GM23248 (cell line): ENCODE results near the gene PCDHGB5. TPM values are rescaled to one million over a fixed set of nuclear protein-coding genes. Genes with fewer than 3 reads are reported as not detected.
A peak's percentile ranks its signal among the peaks of the same experiment; 100 is the strongest.
"Not testable (repeated sequence)": the region's sequence is repeated elsewhere in the genome, so short reads cannot be mapped to it uniquely, and the experiment has no call there.

Experiments used
- DNase-seq: peaks from one replicate; pipeline ENCODE4 v3.0.0-alpha.2; 2015
- H2AFZ ChIP-seq: fragments of 200-600 bp; sonication (generic); 2 replicates; pipeline ENCODE4 v1.6.1; 2016; ENCODE audit warnings: antibody characterized with exemption
- H3F3A ChIP-seq: fragments of 200-600 bp; sonication (generic); 2 replicates; pipeline ENCODE4 v1.6.1; 2016; ENCODE audit warnings: mild to moderate bottlenecking, antibody characterized with exemption, mixed run types; ENCODE audit not compliant: insufficient read depth
- H3K27ac ChIP-seq: fragments of 200-600 bp; sonication (generic); 2 replicates; pipeline ENCODE4 v1.5.1; 2016; ENCODE audit warnings: mild to moderate bottlenecking
- H3K27me3 ChIP-seq: fragments of 200-600 bp; sonication (generic); replicated peaks from 2 replicates; pipeline ENCODE4 v1.6.1; 2016; ENCODE audit warnings: mild to moderate bottlenecking; ENCODE audit not compliant: insufficient read depth
- H3K36me3 ChIP-seq: fragments of 200-600 bp; sonication (generic); 2 replicates; pipeline ENCODE4 v1.6.1; 2016; ENCODE audit warnings: low read depth, mild to moderate bottlenecking
- H3K4me1 ChIP-seq: fragments of 200-600 bp; sonication (generic); 2 replicates; pipeline ENCODE4 v1.6.1; 2016; ENCODE audit warnings: mild to moderate bottlenecking; ENCODE audit not compliant: insufficient read depth
- H3K4me2 ChIP-seq: fragments of 200-600 bp; sonication (generic); one replicate; pipeline ENCODE4 v1.6.1; 2016; ENCODE audit warnings: mild to moderate bottlenecking; ENCODE audit not compliant: unreplicated experiment
- H3K4me3 ChIP-seq: fragments of 200-600 bp; sonication (generic); 2 replicates; pipeline ENCODE4 v1.5.1; 2016; ENCODE audit warnings: mild to moderate bottlenecking
- H3K79me2 ChIP-seq: fragments of 200-600 bp; sonication (generic); 2 replicates; pipeline ENCODE4 v1.6.1; 2016; ENCODE audit warnings: mild to moderate bottlenecking; ENCODE audit not compliant: insufficient read depth
- H3K9ac ChIP-seq: fragments of 200-600 bp; sonication (generic); 2 replicates; pipeline ENCODE4 v1.6.1; 2016; ENCODE audit warnings: mild to moderate bottlenecking
- H3K9me2 ChIP-seq: fragments of 200-600 bp; sonication (generic); 2 replicates; pipeline ENCODE4 v1.6.1; 2016; ENCODE audit warnings: mixed run types, mild to moderate bottlenecking, moderate library complexity; ENCODE audit not compliant: insufficient read depth
- H3K9me3 ChIP-seq: fragments of 200-600 bp; sonication (generic); one replicate; pipeline ENCODE4 v1.6.1; 2017; ENCODE audit warnings: low read depth
- H4K20me1 ChIP-seq: fragments of 200-600 bp; sonication (generic); 2 replicates; pipeline ENCODE4 v1.6.0; 2016; ENCODE audit not compliant: insufficient read depth
- EZH2 ChIP-seq: fragments of 200-600 bp; sonication (generic); IDR thresholded peaks from 2 replicates; pipeline ENCODE4 v1.6.1; 2018; ENCODE audit warnings: antibody characterized with exemption, mild to moderate bottlenecking; ENCODE audit not compliant: insufficient read depth, poor library complexity, severe bottlenecking
- EZH2phosphoT487 ChIP-seq: fragments of 200-600 bp; sonication (generic); IDR thresholded peaks from 2 replicates; pipeline ENCODE4 v1.6.1; 2018; ENCODE audit warnings: antibody characterized with exemption, moderate library complexity, mild to moderate bottlenecking, low read depth; ENCODE audit not compliant: insufficient read depth
- WGBS, 2 experiments: methylation state at CpG; one replicate each; pipeline ENCODE4 v1.1.6; 2015 to 2017; ENCODE audit warnings: low lambda C conversion rate in 2 of 2, low coverage in 1 of 2; ENCODE audit errors: missing lambda C conversion rate in 2 of 2; 5-methylcytosine and 5-hydroxymethylcytosine counted together
- in situ Hi-C: fragments of 300-500 bp; cut with MboI; formaldehyde crosslinking; loops from 2 replicates; pipeline ENCODE4 v1.15.0; 2020
- polyA plus RNA-seq: library from polyadenylated mRNA; unstranded; fragments of >200 nt; fragmentation: Nextera tagmentation; extraction: Ambion mirVana; gene quantifications from 2 replicates; pipeline ENCODE4 v1.2.1, GENCODE V29; 2016
- total RNA-seq: library from RNA; depleted of rRNA; stranded (reverse); fragments of >200 nt; shearing (Covaris generic); gene quantifications from 2 replicates; pipeline ENCODE4 v1.2.3, GENCODE V29; 2014

Gene PCDHGB5
- total and polyA plus RNA-seq, 2 experiments from 2014 or later: 13.2 to 15.0 TPM

DNA sequence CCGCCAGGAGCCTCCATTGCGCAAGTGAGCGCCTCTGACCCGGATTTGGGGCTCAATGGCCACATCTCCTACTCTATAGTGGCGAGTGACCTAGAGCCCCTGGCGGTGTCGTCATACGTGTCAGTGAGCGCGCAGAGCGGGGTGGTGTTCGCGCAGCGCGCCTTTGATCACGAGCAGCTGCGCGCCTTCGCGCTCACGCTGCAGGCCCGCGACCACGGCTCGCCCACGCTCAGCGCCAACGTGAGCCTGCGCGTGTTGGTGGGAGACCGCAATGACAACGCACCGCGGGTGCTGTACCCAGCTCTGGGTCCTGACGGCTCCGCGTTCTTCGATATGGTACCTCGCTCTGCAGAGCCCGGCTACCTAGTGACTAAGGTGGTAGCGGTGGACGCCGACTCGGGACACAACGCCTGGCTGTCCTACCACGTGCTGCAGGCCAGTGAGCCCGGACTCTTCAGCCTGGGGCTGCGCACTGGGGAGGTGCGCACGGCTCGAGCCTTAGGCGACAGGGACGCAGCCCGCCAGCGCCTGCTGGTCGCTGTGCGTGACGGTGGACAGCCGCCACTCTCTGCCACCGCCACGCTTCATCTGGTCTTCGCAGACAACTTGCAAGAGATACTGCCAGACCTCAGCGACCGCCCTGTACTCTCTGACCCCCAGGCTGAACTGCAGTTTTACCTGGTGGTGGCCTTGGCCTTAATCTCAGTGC, 12.0 kb downstream of the PCDHGB5 start:
- H3F3A ChIP-seq: peaks cover 5% of the 10 kb centered on the region; the same call in 1 of the 2 replicates
- WGBS, 2 experiments: 28 to 30% methylated on average over 56 to 59 of the region's 64 CpGs
- H3K9ac ChIP-seq: no peak overlapping the region
- H3K27ac ChIP-seq: no peak overlapping the region
- in situ Hi-C loops: no loop called here
- no peaks in the 10 kb centered on the region for H3K27me3 ChIP-seq
- no peak overlapping the region for H2AFZ ChIP-seq
- no peaks in the 10 kb centered on the region for H3K9me3 ChIP-seq
- no peak for TF ChIP-seq EZH2
- TF ChIP-seq EZH2phosphoT487: no peak
- no peaks in the 10 kb centered on the region for H3K9me2 ChIP-seq
- no peaks in the 10 kb centered on the region; the same call in 1 of the 2 replicates for H3K4me1 ChIP-seq
- H3K4me2 ChIP-seq: no peak overlapping the region
- H4K20me1 ChIP-seq: no peaks in the 10 kb centered on the region
- H3K4me3 ChIP-seq: no peak overlapping the region
- DNase-seq: no peak
- peaks cover 6% of the 10 kb centered on the region; the same call in 1 of the 2 replicates for H3K79me2 ChIP-seq
- no peaks in the 10 kb centered on the region for H3K36me3 ChIP-seq

GRCh38 chr5:141411575-141411974, 13.8 kb downstream of the PCDHGB5 start:
- Histone ChIP-seq H3F3A (peaks cover 5% of the 10 kb centered on the region; the same call in 1 of the 2 replicates), H4K20me1 (no peaks in the 10 kb centered on the region), H3K9me2 (no peaks in the 10 kb centered on the region), H3K4me3 (no peak overlapping the region), H3K27me3 (no peaks in the 10 kb centered on the region), H3K4me1 (no peaks in the 10 kb centered on the region; the same call in 1 of the 2 replicates), H3K36me3 (no peaks in the 10 kb centered on the region), H3K4me2 (no peak overlapping the region), H3K27ac (no peak overlapping the region), H3K9me3 (no peaks in the 10 kb centered on the region), H3K9ac (no peak overlapping the region), H3K79me2 (peaks cover 6% of the 10 kb centered on the region; the same call in 1 of the 2 replicates), H2AFZ (no peak overlapping the region)
- TF ChIP-seq EZH2phosphoT487 (no peak), EZH2 (no peak)
- WGBS, 2 experiments: 52 to 60% methylated on average over 3 of the region's 3 CpGs
- in situ Hi-C loops: no loop called here
- DNase-seq: no peak

- Histone ChIP-seq H3K9ac (peak within 1 kb of the TSS; percentile 35), H3K4me2 (peak within 1 kb of the TSS; percentile 66), H3F3A (peaks cover 2% of the 10 kb centered on the region), H2AFZ (peak within 1 kb of the TSS; percentile 87), H3K9me2 (no peaks in the 10 kb centered on the region), H3K27me3 (no peaks in the 10 kb centered on the region), H3K27ac (no peak within 1 kb of the TSS), H3K36me3 (no peaks in the 10 kb centered on the region), H3K4me3 (peak within 1 kb of the TSS; percentile 70), H3K79me2 (peaks cover 6% of the 10 kb centered on the region; the same call in 1 of the 2 replicates), H3K4me1 (peaks cover 5% of the 10 kb centered on the region; the same call in 1 of the 2 replicates), H3K9me3 (no peaks in the 10 kb centered on the region), H4K20me1 (no peaks in the 10 kb centered on the region)
- peak; percentile 94 for DNase-seq
- TF ChIP-seq EZH2 (no peak), EZH2phosphoT487 (no peak)
- 25 to 35% methylated on average over 31 of the region's 31 CpGs for WGBS, 2 experiments
- in situ Hi-C loops: no loop called here
Observed at GRCh38 chr5:141412854-141413539, 15.2 kb downstream of the PCDHGB5 start, which contains the start of gene PCDHGA10. Gene PCDHGA10, plus strand, starts transcription at chr5:141412987. Its CDS starts 189 bp downstream, at chr5:141413176.

- Histone ChIP-seq H3K9me2 (no peaks in the 10 kb centered on the region), H3K79me2 (peaks cover 10% of the 10 kb centered on the region), H3K27me3 (no peaks in the 10 kb centered on the region), H3F3A (peaks cover 8% of the 10 kb centered on the region), H3K4me2 (peak overlapping the region; percentile 66), H3K36me3 (no peaks in the 10 kb centered on the region), H2AFZ (peak overlapping the region; percentile 87), H3K27ac (no peak overlapping the region), H3K4me1 (peaks cover 5% of the 10 kb centered on the region; the same call in 1 of the 2 replicates), H3K9ac (peak overlapping the region; percentile 35), H4K20me1 (no peaks in the 10 kb centered on the region), H3K9me3 (no peaks in the 10 kb centered on the region), H3K4me3 (peak overlapping the region; percentile 70)
- TF ChIP-seq EZH2phosphoT487 (no peak), EZH2 (no peak)
- WGBS, 2 experiments: 27% methylated on average over 25 of the region's 25 CpGs
- no peak for DNase-seq
- in situ Hi-C loops: no loop called here
Observed at GRCh38 chr5:141413540-141414069, 15.9 kb downstream of the PCDHGB5 start.

DNA sequence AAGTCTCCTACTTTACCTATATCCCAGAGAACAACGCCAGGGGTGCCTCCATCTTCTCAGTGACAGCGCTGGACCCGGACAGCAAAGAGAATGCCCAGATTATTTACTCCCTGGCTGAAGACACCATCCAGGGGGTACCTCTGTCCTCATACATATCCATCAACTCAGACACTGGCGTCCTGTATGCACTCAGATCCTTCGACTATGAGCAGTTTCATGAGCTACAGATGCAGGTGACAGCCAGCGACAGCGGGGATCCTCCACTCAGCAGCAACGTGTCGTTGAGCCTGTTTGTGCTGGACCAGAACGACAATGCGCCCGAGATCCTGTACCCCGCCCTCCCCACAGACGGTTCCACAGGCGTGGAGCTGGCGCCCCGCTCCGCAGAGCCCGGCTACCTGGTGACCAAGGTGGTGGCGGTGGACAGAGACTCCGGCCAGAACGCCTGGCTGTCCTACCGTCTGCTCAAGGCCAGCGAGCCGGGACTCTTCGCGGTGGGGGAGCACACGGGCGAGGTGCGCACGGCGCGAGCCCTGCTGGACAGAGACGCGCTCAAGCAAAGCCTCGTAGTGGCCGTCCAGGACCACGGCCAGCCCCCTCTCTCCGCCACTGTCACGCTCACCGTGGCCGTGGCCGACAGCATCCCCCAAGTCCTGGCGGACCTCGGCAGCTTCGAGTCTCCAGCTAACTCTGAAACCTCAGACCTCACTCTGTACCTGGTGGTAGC, 17.0 kb downstream of the PCDHGB5 start:
- not testable (repeated sequence) for H3K9me2 ChIP-seq, H3K4me1 ChIP-seq, DNase-seq, H3K9ac ChIP-seq, H3K9me3 ChIP-seq, H3K27me3 ChIP-seq, H4K20me1 ChIP-seq, H3K4me3 ChIP-seq, H3K36me3 ChIP-seq, H3K4me2 ChIP-seq, H3K27ac ChIP-seq, H2AFZ ChIP-seq
- WGBS, 2 experiments: 51 to 54% methylated on average over 33 to 36 of the region's 46 CpGs
- in situ Hi-C loops: loop anchor here (5.0 kb wide), 1 partner anchor 148 kb away; no protein-coding TSS in a partner anchor
- Histone ChIP-seq H3K79me2 (peaks cover 16% of the 10 kb centered on the region), H3F3A (peaks cover 11% of the 10 kb centered on the region)

DNA sequence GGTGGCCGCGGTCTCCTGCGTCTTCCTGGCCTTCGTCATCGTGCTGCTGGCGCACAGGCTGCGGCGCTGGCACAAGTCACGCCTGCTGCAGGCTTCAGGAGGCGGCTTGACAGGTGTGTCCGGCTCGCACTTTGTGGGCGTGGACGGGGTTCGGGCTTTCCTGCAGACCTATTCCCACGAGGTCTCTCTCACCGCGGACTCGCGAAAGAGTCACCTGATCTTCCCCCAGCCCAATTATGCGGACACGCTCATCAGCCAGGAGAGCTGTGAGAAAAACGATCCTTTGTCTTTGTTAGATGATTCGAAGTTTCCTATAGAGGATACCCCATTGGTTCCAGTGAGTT, 17.5 kb downstream of the PCDHGB5 start:
- not testable (repeated sequence) for H3K4me1 ChIP-seq, H4K20me1 ChIP-seq, H3K36me3 ChIP-seq, DNase-seq, H2AFZ ChIP-seq, H3K4me2 ChIP-seq, H3K4me3 ChIP-seq, H3K9ac ChIP-seq, H3K27ac ChIP-seq, H3K27me3 ChIP-seq, H3K9me3 ChIP-seq, H3K9me2 ChIP-seq
- in situ Hi-C loops: loop anchor here (5.0 kb wide), 1 partner anchor 147 kb away; no protein-coding TSS in a partner anchor
- 57 to 58% methylated on average over 24 of the region's 24 CpGs for WGBS, 2 experiments
- Histone ChIP-seq H3F3A (peaks cover 12% of the 10 kb centered on the region), H3K79me2 (peaks cover 16% of the 10 kb centered on the region)
